PFSK-1 (cell line): Measurements from ENCODE around the gene ANKS3.

Experiments used
- FOXP2 ChIP-seq: optimal IDR thresholded peaks from 2 replicates; pipeline ENCODE3; 2011; ENCODE audit warnings: borderline replicate concordance, control low read depth, inconsistent platforms; ENCODE audit not compliant: insufficient read depth; ENCODE audit errors: extremely low read length, extremely low read depth
- POLR2AphosphoS5 ChIP-seq: IDR thresholded peaks from 2 replicates; pipeline ENCODE4 v1.6.1; 2012; ENCODE audit warnings: low read depth, mild to moderate bottlenecking, control low read depth, low read length, moderate library complexity
- REST ChIP-seq, 2 experiments: IDR thresholded peaks; 2 replicates each; pipeline versions ENCODE4 v1.6.1 to v1.8.0; 2011 to 2012; ENCODE audit warnings: low read depth in 2 of 2, low read length in 2 of 2, control low read depth in 1 of 2, inconsistent platforms in 1 of 2, mild to moderate bottlenecking in 1 of 2, moderate library complexity in 1 of 2; ENCODE audit not compliant: insufficient read depth in 1 of 2
- TAF1 ChIP-seq: IDR thresholded peaks from 2 replicates; pipeline ENCODE4 v1.6.1; 2012; ENCODE audit warnings: low read length, control low read depth, borderline replicate concordance; ENCODE audit not compliant: insufficient read depth

- TF ChIP-seq TAF1 (no peak), POLR2AphosphoS5 (no peak), REST (IDR thresholded peaks at IDR 0.05; ENCODE audit: insufficient read depth in 1 of 2, low read depth in 2 of 2, low read length in 2 of 2) (no peak), FOXP2 (no peak)
Observed at GRCh38 chr16:4685776-4686496, 48.1 kb downstream of the ANKS3 start.
